UCSD-AML1 (cell line): ENCODE data around the gene USP10.

Source experiments
- DNase-seq: peaks from one replicate; lab custom pipeline; 2025; ENCODE audit not compliant: unreplicated experiment; lab: John Stamatoyannopoulos, UW

USP10 gene

GRCh38 chr16:84699712-84700445 lies at the start of gene USP10:
USP10 (plus strand) TSS chr16:84700000; CDS start chr16:84700091, 91 bp downstream.
- peak; percentile 86 for DNase-seq

DNA sequence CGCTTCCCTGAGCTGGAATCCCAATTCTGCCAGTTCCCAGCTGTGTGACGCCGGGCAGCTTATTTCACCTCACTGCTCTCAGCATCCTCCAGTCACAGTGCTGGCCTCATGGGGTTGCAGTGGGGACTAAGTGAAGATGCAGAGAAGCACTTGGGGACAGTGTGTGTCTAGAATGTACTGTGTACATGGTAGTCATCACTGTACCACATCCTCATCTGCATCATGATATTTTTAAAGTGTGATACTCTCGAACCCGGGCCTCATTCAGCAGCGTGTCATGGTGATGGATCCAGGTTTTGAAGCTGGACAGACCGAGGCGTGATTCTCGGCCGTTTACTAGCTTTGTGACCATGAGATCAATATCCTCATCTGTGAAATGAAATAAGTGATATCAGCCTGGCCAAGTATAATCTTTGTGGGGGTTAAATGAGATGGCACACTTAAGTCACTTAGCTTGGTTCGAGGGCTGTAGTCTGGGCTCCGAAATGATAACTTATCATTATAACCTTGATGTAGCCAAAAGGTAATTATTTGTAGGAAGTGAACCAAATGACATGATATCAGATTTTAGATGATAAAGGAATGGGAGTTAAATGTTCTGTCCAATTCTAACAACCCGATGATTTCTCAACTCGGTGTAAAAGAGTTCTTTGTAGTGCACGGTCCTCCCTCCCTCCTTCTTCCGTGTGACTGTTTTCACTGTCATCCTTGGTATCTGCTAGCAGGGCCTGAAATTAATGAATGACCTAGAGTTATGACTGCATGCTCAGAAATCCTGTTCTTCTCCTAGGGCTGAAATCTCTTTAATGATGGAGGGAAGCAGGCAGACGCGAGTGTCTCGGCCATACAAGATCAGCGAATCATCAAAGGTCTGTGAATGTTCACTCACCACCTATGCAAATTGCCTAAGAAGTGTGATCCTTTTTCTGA lies 49.5 kb upstream of the USP10 start:
- DNase-seq = no peak

DNA sequence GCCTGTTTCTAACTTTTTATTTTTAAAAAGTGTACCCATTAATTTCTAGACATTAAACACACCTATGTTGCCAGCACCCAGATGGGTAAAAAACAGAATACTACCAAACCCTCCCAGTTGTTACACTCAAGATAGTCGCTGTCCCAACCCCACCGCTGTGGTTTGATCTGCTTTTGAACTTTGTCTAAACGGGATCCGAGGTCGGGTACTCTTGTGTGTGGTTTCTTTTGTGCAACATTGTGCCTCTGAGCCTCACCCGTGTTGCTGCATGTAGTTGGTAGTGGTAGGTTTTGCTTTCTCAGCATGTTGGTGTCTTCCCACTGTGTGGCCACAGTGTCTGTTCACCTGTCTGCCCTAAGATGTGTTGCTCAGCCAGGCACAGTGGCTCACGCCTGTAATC lies 47.2 kb upstream of the USP10 start:
- no peak for DNase-seq

GRCh38 chr16:84654238-84654637 lies 45.6 kb upstream of the USP10 start:
- no peak for DNase-seq

GRCh38 chr16:84654998-84655397 lies 44.8 kb upstream of the USP10 start:
- no peak for DNase-seq

DNA sequence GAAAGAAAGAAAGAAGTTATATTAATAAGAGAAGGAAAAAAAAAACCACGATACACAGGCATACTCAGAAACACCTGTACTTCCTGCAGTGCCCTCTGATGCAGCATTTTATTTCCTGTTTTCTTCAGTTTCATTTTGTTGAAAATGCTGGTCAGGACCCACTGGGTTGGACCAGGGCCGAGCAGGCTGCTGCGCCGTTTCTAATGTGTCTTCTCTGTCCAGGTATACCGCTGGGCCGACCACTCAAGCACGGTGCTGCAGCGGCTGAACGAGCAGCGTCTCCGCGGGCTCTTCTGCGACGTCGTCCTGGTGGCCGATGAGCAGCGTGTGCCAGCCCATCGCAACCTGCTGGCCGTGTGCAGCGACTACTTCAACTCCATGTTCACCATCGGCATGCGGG lies 43.2 kb upstream of the USP10 start:
- no peak for DNase-seq

GRCh38 chr16:84657229-84657837 lies 42.5 kb upstream of the USP10 start:
- no peak for DNase-seq

DNA sequence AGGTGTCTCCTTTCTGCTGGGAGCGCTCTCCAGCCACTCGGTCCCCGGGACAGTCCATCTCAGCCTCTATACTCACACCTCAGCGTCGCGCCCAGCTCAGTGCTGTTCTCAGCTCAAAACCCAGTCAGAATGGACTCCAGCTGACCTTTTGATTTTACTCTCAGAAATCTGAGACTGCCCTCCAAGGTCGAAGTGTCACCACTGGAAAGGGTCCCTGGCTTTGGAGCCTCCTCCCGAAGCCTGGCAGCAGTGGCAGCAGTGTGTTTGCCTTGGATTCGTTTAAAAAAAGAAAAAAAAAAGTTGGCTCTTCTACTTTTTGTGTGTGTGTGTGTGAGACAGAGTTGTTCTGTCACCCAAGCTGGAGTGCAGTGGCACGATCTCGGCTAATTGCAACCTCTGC lies 41.1 kb upstream of the USP10 start:
- DNase-seq = no peak

DNA sequence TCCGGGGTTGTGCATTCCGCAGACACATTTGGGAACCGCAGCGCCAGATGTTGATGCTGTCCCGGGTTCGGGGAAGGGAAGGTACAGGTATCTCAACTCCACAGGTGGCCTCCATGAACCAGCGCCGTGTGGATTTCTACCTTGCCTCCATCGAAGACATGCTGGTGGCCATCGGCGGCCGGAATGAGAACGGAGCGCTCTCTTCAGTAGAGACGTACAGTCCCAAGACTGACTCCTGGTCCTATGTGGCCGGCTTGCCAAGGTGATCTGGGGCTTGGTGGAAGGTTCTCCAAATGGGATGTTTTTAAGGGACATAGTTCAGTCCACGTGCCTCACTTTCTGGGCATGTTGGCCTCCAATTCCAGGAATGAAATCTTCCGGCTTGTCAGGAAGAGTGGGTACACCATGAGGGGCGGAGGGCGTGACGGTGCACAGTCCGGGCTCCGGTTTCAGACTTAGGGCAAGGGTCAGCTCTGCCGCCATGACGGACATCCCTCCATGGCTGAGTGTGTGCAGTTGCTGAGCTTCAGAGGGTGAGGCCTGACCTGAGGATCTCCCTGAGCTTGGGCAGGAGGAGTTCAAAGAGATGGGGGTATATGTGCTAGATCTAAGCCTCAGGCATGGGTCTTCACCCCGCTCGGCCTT lies 40.0 kb upstream of the USP10 start:
- DNase-seq = no peak

GRCh38 chr16:84660973-84661372 lies 38.8 kb upstream of the USP10 start:
- DNase-seq = no peak

DNA sequence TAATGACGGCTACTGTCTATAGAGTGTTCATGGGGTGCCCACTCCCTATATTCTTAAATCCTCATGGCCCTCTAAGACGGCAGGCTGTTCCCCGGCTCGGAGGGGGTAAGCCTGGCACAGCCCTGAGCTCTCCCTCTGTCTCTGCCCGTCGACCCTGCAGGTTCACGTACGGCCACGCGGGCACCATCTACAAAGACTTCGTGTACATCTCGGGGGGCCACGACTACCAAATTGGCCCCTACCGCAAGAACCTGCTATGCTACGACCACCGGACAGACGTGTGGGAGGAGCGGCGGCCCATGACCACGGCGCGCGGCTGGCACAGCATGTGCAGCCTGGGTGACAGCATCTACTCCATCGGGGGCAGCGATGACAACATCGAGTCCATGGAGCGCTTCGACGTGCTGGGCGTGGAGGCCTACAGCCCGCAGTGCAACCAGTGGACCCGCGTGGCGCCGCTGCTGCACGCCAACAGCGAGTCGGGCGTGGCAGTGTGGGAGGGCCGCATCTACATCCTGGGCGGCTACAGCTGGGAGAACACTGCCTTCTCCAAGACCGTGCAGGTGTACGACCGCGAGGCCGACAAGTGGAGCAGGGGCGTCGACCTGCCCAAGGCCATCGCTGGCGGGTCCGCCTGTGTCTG lies 38.3 kb upstream of the USP10 start:
- DNase-seq = no peak

GRCh38 chr16:84662471-84662870 lies 37.3 kb upstream of the USP10 start:
- no peak for DNase-seq

DNA sequence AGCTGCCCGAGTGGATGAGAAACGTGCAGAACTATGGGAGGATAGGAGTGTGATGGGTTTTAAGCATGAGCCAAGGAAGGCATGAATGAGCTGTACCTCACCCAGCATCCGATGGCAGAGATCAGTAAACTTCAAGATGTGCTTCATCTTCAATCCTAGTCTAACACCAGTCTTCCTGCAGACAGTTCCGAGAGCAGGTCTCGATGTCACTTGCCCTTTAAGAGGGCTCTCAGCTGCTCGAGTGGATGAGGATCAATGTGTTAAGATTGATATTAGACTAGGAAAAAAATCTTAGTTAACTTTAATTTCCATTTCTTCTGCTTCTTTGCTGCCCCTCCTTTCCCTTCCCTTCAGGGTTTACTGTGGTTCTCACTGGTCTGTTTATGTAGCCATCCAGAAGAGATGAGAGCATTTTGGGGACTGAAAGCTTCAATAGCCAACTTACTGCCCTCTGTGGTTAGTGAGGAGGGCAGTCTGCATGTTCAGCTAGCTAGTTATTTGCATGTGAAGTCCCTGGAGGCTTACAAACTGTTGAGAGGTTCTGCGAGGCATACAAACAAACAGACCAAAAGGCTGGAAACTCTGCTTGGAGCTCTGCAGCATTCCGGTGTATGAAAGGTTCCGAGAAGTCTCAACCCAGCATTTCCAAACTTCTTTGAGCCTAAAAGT lies 36.2 kb upstream of the USP10 start:
- no peak for DNase-seq

- no peak for DNase-seq
Measured at GRCh38 chr16:84665359-84665758, 34.4 kb upstream of the USP10 start.

- DNase-seq = no peak
Measured at GRCh38 chr16:84665843-84666242, 34.0 kb upstream of the USP10 start.

DNA sequence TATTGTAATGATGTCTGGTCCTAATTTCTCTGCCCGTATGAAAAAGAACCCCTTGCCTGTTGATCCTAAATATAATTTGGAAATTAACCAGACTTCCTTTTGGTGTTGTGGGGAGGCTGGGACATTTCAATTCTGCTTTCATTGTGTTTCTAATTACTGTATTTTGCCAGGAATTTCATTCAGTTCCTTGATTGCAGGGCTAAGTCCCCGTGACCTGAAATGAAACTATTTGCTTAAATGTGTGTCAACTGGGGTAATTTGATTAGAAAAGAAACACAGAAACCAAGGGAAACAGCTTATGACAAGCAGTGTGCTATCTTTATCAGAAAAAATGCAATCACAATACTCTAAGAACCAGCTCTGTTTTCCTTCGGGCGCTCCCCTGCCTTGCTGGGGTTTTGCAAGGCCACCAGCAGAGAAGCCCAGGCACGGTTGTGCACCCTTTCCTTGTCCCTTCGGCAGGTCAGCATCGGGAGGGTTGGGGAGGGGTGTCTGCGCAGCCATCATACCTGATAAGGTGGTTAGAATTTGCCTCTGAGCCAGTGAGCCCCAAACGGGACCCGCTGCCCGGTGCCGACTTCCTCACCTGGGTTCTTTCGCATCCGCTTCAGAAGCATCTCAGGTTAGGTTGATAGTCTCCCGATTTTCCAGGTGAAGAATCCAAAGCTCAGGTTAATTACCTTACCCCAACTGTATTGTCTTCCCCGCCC lies 32.0 kb upstream of the USP10 start:
- no peak for DNase-seq

DNA sequence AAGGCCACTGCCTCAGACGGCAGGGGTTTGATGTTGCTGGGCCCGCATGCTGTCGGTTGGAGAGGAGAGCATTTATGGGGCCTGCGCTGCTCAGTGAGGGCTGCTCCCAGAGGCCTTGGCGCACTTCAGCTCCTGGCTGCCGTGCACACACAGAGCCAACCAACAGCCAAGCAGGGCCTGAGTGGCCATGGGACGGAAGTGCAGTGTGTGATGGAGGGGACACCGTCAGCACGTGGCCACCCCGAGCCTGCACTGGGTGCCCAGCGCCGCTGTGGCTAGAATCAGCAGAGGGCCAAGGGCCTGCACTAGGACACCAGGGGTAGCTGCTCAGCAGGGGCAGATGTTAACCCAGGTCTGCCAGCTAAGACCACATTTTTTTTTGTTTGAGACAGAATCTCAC lies 29.7 kb upstream of the USP10 start:
- DNase-seq = no peak

GRCh38 chr16:84672276-84673202 lies 27.3 kb upstream of the USP10 start:
- peak; percentile 79 for DNase-seq

DNA sequence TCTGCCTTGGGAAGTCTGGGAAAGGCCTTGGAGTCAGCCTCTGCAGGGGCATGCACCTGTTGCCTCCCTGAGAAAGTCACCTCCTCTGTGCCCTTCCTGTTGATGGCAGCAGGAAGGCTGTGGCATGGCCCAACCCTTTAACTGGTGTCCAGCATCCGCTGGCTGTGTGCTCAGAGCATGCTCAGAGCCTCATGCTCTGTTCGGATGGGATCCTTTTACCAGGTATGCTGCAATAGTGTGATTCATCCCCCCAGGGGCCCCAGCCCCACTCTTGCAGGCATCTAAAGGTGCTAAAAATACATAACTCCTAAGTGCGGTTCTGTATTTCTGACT lies 26.6 kb upstream of the USP10 start:
- no peak for DNase-seq
